Stimulated activated CD8-positive, alpha-beta memory T cell treated with anti-CD3 and anti-CD28 coated beads, Interleukin-2, amount 100 ng/mL, for 48 hours (primary cell): ENCODE results near the gene SPSB1.
"Not testable (repeated sequence)": the region's sequence is repeated elsewhere in the genome, so short reads cannot be mapped to it uniquely, and the experiment has no call there.

Source experiments
- DNase-seq, 2 donors: peaks; one replicate each; pipeline ENCODE4 v3.0.0-alpha.2; 2020; ENCODE audit warnings: low read depth in 2 of 2

Gene SPSB1

GRCh38 chr1:9366943-9367780 lies 74.5 kb downstream of the SPSB1 start:
- DNase-seq, result no peak

- DNase-seq, result no peak
Measured at GRCh38 chr1:9367806-9368205, 75.1 kb downstream of the SPSB1 start.

- no peak for DNase-seq
Measured at GRCh38 chr1:9368356-9368755, 75.7 kb downstream of the SPSB1 start.

- DNase-seq, result no peak
Measured at GRCh38 chr1:9369964-9370788, 77.5 kb downstream of the SPSB1 start.

GRCh38 chr1:9371391-9371935 lies 78.8 kb downstream of the SPSB1 start:
- DNase-seq, result no peak

DNA sequence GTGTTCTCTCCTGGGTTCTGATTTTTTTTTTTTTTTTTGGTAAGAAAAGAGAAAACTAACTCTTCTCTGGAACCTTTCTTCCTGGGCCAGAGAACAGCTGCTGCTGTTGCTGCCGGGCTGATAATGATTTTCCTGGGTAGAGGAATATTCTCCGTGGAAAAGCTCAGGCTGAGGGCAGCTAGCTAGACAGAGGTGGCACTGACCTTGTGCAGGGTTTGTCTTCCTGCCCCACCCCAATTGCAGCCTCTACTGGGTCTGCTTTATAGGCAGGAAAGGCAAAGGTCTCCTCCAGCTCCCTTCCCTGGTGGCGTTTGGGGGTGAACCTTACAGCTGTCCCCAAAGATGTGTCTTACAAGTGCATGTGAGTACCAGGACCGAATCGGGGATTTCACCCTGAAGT lies 79.3 kb downstream of the SPSB1 start:
- no peak for DNase-seq

DNA sequence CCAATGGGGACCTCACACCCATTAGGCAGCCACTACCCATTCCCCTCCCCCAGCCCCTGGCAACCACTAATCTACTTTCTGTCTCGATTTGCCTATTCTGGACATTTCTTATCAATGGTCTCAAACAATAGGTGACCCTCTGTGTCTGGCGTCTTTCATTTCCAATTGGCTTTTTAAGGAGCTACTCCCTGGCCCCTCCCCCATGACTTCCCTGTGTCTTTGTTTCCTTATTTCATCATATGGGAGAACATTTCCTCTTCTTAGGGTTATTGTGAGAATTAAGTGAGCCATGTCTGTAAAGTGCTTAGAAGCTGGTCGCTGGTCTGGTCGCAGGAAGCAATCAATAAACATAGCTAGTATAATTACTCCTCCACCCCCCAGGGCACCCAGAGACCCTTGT lies 80.9 kb downstream of the SPSB1 start:
- no peak for DNase-seq

GRCh38 chr1:9374748-9375341 lies 82.2 kb downstream of the SPSB1 start:
- DNase-seq, result no peak

DNA sequence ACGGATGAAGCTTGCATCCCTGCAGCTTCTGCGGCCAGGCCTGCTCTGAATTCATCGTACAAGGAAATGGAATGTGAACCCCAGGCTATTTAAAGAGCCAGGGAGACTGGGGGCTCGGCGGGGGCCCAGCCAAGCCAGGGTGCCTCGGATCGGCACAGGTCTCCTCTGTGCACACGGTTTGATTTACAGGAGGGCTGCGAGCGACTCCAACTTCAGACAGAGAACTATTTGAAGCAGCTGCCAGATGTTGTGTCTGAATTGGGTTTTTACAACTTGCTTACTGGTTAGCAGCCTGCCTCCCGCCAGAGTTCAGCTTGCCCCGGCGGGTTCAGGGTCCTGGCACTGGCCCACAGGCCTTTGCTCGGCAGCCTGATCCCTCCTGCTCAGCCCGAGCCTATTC lies 83.2 kb downstream of the SPSB1 start:
- DNase-seq, result no peak

DNA sequence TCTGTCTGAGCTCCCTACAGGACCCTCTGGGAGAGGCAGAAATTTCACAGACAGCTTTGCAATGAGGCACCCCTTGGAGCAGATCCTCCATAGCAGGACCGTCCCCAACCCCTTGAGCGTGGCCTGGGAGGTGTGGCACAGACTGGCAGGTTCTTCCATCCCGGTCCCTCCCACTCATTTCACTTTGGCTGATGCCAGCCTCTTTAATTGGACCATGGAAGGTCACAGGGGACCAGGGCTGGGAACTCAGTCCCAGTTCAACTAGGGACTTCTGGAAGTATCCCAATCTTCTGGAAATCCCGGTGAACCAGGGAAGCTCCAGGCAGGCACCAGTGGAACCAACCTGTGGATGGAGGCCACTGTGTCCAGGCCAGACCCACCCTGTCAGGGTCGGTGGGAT lies 83.7 kb downstream of the SPSB1 start:
- no peak for DNase-seq

- no peak for DNase-seq
Measured at GRCh38 chr1:9376886-9377333, 84.2 kb downstream of the SPSB1 start.

DNA sequence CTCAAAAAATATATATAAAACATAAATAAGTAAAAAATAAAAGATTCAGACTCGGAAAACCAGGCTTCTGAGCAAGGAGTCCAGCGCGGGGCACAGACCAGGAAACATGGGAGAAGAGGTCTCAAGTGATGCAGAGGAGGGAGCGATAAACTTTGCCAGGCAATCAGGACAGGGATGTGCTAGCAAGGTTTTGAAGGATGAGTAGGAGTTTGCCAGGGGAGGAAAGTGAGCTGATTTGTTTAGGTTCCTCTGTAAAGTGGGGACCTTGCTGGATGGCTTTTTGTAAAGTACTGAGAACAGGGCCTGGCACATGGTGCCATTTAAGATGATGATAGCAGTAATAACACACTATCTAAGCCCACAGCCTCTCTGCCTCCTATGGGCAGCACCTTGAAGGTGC lies 86.1 kb downstream of the SPSB1 start:
- DNase-seq, result no peak

DNA sequence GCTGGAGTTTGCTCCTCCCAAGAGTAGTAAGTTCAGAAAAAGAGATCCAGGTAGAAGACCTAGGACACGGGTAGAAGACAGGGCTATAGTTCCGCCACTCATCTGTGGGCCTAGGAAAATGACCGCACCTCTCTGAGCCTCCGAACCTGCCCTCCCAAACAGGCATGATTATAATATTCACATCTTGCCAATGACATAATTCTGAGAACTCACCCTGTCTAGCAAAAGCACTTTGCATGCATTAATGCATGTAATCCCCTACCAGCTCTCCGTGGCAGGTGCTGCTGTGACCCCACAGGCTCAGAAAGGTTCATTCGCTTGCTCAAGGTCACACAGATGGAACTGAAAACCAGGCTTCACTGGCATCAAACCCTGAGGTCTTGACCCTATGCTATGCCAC lies 88.0 kb downstream of the SPSB1 start:
- no peak for DNase-seq

DNA sequence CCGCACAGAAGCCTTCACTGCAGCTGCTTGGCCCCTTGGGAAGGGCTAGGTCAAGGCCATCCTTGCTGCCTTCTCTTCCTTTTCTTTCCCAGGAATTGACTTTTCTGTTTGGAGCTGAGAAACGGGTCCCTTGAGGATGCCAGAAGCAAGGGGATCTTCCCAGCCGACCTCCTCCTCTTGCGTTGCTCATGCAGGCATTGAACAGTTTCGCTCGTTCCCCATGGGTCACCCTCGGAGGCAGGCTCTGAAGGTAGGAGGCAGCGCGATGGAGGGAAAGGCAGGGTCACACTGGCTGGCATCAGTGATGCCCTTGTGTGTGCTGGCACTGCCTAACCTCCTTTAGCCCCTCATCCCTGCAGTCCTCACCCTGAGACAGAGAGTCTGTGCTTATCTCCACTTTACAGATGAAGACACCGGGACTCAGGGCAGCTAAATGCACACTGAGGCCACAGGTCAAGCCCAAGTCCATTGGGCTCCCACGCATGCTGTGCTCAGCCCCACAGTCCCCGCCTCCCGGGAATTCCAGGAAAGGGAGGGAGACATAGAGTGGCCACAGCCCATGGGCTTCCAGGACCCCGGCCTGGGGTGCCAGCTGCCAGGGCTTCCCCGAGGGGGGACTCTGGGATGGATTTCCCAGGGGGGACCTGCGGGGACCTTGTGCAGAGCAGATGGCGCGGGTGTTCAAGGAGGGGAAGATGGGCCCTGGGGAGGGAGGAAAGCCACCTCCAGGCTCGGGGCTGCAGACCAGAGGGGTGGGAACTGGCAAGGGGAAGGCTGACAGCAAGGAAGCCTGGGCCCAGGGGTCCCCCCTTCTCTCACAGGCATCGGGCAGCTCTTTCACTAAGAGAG lies 90.2 kb downstream of the SPSB1 start:
- no peak for DNase-seq

- no peak for DNase-seq
Measured at GRCh38 chr1:9384128-9384527, 91.4 kb downstream of the SPSB1 start.

- DNase-seq, result no peak
Measured at GRCh38 chr1:9384751-9385245, 92.1 kb downstream of the SPSB1 start.

- not testable (repeated sequence) for DNase-seq
Measured at GRCh38 chr1:9385392-9385791, 92.7 kb downstream of the SPSB1 start.

GRCh38 chr1:9385801-9386573 lies 93.3 kb downstream of the SPSB1 start:
- no peak for DNase-seq

GRCh38 chr1:9388335-9389180 lies 95.9 kb downstream of the SPSB1 start:
- DNase-seq, result no peak
